ENCODE data around the gene HBZ. TPM values are rescaled to one million over a fixed set of nuclear protein-coding genes. Genes with fewer than 3 reads are reported as not detected.

HBZ gene
- total RNA-seq, 1 experiment from 2014 or later: not detected

DNA sequence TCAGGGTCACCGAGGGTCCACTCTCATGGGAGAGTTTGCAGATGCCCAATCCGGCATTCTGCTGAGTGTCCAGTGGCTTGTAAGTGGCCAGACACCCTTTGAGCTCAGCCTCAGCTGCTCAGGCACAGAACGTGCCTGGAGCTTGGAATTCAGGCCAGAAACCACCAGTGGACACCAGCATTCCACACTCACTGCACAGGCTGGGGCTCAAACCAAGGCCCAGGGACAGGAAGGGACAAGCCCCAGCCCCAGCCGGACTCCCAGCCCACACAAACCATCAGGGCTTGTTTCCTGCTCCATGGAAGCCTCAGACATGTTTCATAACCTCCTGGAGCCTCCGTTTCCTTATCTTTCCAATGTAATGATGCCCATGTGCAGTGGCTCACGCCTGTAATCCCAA is 9.0 kb upstream of the HBZ start:
- H3K4me2 ChIP-seq (ENCODE audit: low read length): no peak overlapping the region
- no peaks in the 10 kb centered on the region for H3K27me3 ChIP-seq (ENCODE audit: insufficient read depth, low read length)
- H3K4me1 ChIP-seq (ENCODE audit: control insufficient read depth in 1 of 2, insufficient read depth in 2 of 2, low read length in 2 of 2): no peaks in the 10 kb centered on the region
- H4K20me1 ChIP-seq (ENCODE audit: insufficient read depth): no peaks in the 10 kb centered on the region
- no peaks in the 10 kb centered on the region for H3K79me2 ChIP-seq (ENCODE audit: insufficient read depth, low read length)
- ATAC-seq (no peak), DNase-seq (ENCODE audit: low read depth, low spot score) (no peak)
- no peak overlapping the region for H2AFZ ChIP-seq (ENCODE audit: low read depth, low read length, poor library complexity, severe bottlenecking)
- no peak overlapping the region for H3K27ac ChIP-seq (ENCODE audit: low read depth, low read length)
- CTCF ChIA-PET: no interaction called here
- no peaks in the 10 kb centered on the region for H3K9me2 ChIP-seq (ENCODE audit: insufficient read depth)
- intact Hi-C loops (cut with micrococcal nuclease): no loop called here
- POLR2A ChIA-PET: no interaction called here
- H3K9me3 ChIP-seq (ENCODE audit: control insufficient read depth in 1 of 2, insufficient read depth in 1 of 2, low read depth in 1 of 2, low read length in 2 of 2): no peaks in the 10 kb centered on the region
- H3K4me3 ChIP-seq (replicated peaks in 1 of 2; ENCODE audit: low read depth in 1 of 2, low read length in 2 of 2): no peak overlapping the region
- RAD21 ChIA-PET (ENCODE audit: low non-redundant PET in 1 of 2, low total read pairs in 2 of 2, uncharacterized antibody in 2 of 2, unreplicated experiment in 2 of 2): no interaction called here
- H3K36me3 ChIP-seq (ENCODE audit: control insufficient read depth in 1 of 2, insufficient read depth in 2 of 2, low read length in 2 of 2): no peaks in the 10 kb centered on the region
- no TSS peak for BruUV-seq (replicated peaks)
- no peak overlapping the region for H3K9ac ChIP-seq (ENCODE audit: low read length)
- TF ChIP-seq SRF (IDR thresholded peaks at IDR 0.05; ENCODE audit: low read depth): no peak
- TF ChIP-seq TCF7L2 (IDR thresholded peaks at IDR 0.05; ENCODE audit: borderline replicate concordance, extremely low read depth, insufficient read depth, insufficient read length): no peak

DNA sequence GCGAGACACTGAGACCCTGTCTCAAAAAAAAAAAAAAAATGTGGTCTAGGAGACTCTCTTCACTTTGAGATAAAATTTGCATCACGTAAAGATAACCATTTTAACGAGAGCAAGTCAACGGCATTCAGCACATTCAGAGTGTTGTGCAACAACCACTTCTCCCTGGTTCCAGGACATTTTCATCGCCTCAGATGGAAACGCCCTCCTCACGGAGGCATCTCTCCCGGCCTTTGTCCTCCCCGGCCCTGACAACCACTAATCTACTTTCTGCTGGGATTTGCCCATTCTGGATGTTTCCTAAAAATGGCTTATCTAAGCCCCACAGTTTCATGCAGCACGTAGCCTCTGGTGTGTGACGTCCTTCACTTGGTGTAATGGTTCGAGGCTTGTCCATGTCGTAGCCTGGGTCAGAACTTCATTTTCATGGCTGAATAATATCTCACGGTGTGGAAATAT is 7.6 kb upstream of the HBZ start:
- no peaks in the 10 kb centered on the region for H3K9me2 ChIP-seq (ENCODE audit: insufficient read depth)
- no peaks in the 10 kb centered on the region for H3K9me3 ChIP-seq (ENCODE audit: control insufficient read depth in 1 of 2, insufficient read depth in 1 of 2, low read depth in 1 of 2, low read length in 2 of 2)
- no peak overlapping the region for H3K4me2 ChIP-seq (ENCODE audit: low read length)
- intact Hi-C loops (cut with micrococcal nuclease): no loop called here
- no peaks in the 10 kb centered on the region for H3K79me2 ChIP-seq (ENCODE audit: insufficient read depth, low read length)
- no peak for DNase-seq (ENCODE audit: low read depth, low spot score)
- no peak for ATAC-seq
- no peak overlapping the region for H3K27ac ChIP-seq (ENCODE audit: low read depth, low read length)
- ChIA-PET RAD21 (ENCODE audit: low non-redundant PET in 1 of 2, low total read pairs in 2 of 2, uncharacterized antibody in 2 of 2, unreplicated experiment in 2 of 2) (no interaction called here), POLR2A (no interaction called here), CTCF (no interaction called here)
- no peak overlapping the region for H3K9ac ChIP-seq (ENCODE audit: low read length)
- H3K4me1 ChIP-seq (ENCODE audit: control insufficient read depth in 1 of 2, insufficient read depth in 2 of 2, low read length in 2 of 2): no peaks in the 10 kb centered on the region; a peak in 1 of 4 replicates
- no peaks in the 10 kb centered on the region for H4K20me1 ChIP-seq (ENCODE audit: insufficient read depth)
- H3K4me3 ChIP-seq (replicated peaks in 1 of 2; ENCODE audit: low read depth in 1 of 2, low read length in 2 of 2): no peak overlapping the region
- no peaks in the 10 kb centered on the region for H3K27me3 ChIP-seq (ENCODE audit: insufficient read depth, low read length)
- no peak overlapping the region for H2AFZ ChIP-seq (ENCODE audit: low read depth, low read length, poor library complexity, severe bottlenecking)
- H3K36me3 ChIP-seq (ENCODE audit: control insufficient read depth in 1 of 2, insufficient read depth in 2 of 2, low read length in 2 of 2): no peaks in the 10 kb centered on the region
- BruUV-seq (replicated peaks): no TSS peak
- no peak for TF ChIP-seq ELF1 (IDR thresholded peaks at IDR 0.05; ENCODE audit: borderline replicate concordance, low read depth)
- TF ChIP-seq, protein P1, sequence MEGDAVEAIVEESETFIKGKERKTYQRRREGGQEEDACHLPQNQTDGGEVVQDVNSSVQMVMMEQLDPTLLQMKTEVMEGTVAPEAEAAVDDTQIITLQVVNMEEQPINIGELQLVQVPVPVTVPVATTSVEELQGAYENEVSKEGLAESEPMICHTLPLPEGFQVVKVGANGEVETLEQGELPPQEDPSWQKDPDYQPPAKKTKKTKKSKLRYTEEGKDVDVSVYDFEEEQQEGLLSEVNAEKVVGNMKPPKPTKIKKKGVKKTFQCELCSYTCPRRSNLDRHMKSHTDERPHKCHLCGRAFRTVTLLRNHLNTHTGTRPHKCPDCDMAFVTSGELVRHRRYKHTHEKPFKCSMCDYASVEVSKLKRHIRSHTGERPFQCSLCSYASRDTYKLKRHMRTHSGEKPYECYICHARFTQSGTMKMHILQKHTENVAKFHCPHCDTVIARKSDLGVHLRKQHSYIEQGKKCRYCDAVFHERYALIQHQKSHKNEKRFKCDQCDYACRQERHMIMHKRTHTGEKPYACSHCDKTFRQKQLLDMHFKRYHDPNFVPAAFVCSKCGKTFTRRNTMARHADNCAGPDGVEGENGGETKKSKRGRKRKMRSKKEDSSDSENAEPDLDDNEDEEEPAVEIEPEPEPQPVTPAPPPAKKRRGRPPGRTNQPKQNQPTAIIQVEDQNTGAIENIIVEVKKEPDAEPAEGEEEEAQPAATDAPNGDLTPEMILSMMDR (IDR thresholded peaks at IDR 0.05 in 2 of 3, conservative IDR thresholded peaks at IDR 0.05 in 1 of 3; ENCODE audit: borderline replicate concordance in 1 of 3, insufficient read depth in 1 of 3, low read depth in 2 of 3, low read length in 2 of 3): no peak
- no peak for TF ChIP-seq TCF7L2 (IDR thresholded peaks at IDR 0.05; ENCODE audit: borderline replicate concordance, extremely low read depth, insufficient read depth, insufficient read length)
- TF ChIP-seq EZH2 (IDR thresholded peaks at IDR 0.05): no peak
- TF ChIP-seq ZFX (IDR thresholded peaks at IDR 0.05): no peak
- TF ChIP-seq POLR2AphosphoS5 (IDR thresholded peaks at IDR 0.05; ENCODE audit: low read depth, low read length): no peak
- TF ChIP-seq CBX3 (IDR thresholded peaks at IDR 0.05; ENCODE audit: low read depth): no peak
- TF ChIP-seq, protein P2, sequence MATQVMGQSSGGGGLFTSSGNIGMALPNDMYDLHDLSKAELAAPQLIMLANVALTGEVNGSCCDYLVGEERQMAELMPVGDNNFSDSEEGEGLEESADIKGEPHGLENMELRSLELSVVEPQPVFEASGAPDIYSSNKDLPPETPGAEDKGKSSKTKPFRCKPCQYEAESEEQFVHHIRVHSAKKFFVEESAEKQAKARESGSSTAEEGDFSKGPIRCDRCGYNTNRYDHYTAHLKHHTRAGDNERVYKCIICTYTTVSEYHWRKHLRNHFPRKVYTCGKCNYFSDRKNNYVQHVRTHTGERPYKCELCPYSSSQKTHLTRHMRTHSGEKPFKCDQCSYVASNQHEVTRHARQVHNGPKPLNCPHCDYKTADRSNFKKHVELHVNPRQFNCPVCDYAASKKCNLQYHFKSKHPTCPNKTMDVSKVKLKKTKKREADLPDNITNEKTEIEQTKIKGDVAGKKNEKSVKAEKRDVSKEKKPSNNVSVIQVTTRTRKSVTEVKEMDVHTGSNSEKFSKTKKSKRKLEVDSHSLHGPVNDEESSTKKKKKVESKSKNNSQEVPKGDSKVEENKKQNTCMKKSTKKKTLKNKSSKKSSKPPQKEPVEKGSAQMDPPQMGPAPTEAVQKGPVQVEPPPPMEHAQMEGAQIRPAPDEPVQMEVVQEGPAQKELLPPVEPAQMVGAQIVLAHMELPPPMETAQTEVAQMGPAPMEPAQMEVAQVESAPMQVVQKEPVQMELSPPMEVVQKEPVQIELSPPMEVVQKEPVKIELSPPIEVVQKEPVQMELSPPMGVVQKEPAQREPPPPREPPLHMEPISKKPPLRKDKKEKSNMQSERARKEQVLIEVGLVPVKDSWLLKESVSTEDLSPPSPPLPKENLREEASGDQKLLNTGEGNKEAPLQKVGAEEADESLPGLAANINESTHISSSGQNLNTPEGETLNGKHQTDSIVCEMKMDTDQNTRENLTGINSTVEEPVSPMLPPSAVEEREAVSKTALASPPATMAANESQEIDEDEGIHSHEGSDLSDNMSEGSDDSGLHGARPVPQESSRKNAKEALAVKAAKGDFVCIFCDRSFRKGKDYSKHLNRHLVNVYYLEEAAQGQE (IDR thresholded peaks at IDR 0.05; ENCODE audit: low read depth): no peak
- TF ChIP-seq SRF (IDR thresholded peaks at IDR 0.05; ENCODE audit: low read depth): no peak
- TF ChIP-seq YY1 (IDR thresholded peaks at IDR 0.05; ENCODE audit: extremely low read depth, insufficient replicate concordance, low read depth, low read length): no peak
- no peak for TF ChIP-seq RAD21 (IDR thresholded peaks at IDR 0.05; ENCODE audit: low read depth)
- TF ChIP-seq, protein P3, sequence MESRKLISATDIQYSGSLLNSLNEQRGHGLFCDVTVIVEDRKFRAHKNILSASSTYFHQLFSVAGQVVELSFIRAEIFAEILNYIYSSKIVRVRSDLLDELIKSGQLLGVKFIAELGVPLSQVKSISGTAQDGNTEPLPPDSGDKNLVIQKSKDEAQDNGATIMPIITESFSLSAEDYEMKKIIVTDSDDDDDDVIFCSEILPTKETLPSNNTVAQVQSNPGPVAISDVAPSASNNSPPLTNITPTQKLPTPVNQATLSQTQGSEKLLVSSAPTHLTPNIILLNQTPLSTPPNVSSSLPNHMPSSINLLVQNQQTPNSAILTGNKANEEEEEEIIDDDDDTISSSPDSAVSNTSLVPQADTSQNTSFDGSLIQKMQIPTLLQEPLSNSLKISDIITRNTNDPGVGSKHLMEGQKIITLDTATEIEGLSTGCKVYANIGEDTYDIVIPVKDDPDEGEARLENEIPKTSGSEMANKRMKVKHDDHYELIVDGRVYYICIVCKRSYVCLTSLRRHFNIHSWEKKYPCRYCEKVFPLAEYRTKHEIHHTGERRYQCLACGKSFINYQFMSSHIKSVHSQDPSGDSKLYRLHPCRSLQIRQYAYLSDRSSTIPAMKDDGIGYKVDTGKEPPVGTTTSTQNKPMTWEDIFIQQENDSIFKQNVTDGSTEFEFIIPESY (IDR thresholded peaks at IDR 0.05; ENCODE audit: extremely low read depth, insufficient replicate concordance, low read length): no peak
- no peak for TF ChIP-seq JUND (IDR thresholded peaks at IDR 0.05)

Data from HCT116 (cell line).